ENCODE measurements around the gene TTLL9.
"Not testable (repeated sequence)": the region's sequence is repeated elsewhere in the genome, so short reads cannot be mapped to it uniquely, and the experiment has no call there.

Gene TTLL9

DNA sequence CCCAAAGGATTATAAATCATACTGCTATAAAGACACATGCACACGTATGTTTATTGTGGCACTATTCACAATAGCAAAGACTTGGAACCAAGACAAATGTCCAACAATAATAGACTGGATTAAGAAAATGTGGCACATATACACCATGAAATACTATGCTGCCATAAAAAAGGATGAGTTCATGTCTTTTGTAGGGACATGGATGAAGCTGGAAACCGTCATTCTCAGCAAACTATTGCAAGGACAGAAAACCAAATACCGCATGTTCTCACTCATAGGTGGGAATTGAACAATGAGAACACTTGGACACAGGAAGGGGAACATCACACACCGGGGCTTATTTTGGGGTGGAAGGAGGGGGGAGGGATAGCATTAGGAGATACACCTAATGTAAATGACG, 51.0 kb downstream of the TTLL9 start:
- not testable (repeated sequence) for DNase-seq

DNA sequence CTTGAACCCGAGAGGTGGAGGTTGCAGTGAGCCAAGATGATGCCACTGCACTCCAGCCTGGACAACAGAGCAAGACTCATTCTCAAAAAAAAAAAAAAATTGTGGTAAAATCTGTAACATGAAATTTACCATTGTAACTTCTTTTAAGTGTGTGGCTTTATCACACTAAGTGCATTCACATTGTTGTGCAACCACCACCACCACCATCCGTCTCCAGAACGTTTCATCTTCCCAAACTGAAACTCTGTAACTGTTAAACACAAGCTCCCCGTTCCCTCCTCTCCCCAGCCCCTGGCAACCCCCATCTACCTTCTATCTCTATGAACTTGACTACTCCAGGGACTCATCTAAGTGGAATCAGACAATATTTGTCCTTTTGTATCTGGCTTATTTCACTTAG, 51.7 kb downstream of the TTLL9 start:
- no peak for DNase-seq

DNA sequence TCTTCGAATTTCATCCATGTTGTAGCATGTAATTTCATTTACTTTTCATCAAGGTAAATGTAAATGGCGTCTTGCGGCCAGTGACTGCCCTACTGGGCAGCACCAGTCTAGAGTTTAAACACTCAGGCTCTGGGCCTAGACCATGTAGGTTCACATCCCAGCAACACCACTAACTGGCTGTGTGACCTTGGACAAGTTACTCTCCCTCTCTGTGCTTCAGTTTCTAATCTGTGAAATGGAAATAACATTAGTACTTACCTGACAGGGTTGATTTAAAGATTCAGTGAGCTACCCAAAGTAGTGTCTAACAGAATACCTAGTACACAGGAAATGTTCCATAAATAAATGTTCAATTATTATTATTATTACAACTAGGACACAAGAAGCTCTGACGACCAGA, 52.2 kb downstream of the TTLL9 start:
- no peak for DNase-seq

DNA sequence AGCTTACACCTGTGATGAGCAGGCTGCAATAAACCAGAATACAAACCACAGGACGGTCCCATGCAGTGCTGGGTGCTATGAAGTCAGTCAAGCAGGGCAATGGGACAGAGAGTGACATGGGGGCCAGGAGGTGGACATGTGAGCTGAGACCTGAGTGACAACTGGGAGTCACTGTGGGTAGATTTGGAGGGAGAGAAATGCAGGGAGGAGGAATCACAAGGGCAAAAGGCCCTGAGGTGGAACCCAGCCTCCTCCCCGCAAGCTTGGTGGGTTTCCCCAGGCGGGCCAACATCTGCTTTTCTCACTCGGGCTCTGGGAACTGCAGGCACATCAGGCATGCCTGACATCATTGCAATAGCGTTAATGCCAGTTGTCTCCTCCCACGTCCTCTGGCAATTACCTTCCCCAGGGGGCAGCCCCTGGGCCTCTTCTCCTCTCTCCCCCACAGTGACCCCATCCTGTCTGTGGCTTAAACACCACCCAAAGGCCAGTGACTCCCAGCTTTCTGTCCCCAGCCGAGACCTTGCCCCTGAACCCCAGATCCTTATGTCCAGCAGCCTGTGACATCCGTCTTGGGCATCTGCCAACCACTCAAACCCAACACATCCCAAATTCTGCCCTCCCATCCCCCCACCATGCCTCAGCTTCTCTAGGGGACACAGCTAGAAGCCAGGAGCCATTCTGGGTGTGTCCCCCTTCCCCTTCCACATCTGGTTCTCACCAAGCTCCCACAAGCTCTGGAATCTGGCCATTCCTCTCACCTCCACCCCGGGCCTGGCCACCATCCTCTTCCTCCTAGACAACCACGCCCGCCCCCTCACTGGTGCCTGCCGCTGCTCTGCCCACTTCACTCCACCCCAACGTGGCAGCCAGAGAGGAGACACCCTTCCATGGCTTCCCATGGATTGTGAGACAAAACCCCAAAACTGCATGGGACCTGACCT, 53.2 kb downstream of the TTLL9 start:
- DNase-seq, result no peak

DNA sequence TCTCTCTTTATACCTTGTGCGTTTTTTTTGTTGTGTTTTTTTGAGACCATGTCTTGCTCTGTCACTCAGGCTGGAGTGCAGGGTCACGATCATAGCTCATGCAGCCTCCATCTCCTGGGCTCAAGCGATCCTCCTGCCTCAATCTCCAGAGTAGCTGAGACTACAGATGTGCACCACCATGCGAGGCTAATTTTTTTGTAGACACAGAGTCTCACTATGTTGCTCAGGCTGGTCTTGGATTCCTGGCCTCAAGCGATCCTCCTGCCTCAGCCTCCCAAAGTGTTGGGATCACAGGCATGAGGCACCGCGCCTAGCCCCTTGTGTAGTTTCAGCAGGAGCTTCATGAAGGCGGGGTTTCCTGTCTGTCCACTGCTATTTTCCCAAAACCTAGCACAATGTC, 54.1 kb downstream of the TTLL9 start:
- DNase-seq, result no peak

DNA sequence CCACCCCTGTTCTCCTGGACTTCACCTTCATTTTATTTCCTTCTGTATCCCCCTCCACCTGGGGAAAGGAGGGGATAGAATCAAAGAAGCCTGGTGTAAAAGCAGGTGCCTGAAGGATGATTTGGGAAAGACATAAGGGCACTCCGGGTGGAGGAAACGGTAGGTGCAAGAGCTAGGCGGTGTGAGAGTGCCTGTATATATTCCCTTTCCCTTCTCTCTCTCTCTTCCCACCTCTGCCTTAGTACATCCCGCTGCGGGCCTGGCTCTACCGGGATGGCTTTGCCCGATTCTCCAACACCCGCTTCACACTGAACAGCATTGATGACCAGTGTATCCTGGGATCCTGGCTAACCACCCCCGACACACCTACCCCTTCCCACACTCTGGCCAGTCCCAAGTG, 55.2 kb downstream of the TTLL9 start:
- no peak for DNase-seq

DNA sequence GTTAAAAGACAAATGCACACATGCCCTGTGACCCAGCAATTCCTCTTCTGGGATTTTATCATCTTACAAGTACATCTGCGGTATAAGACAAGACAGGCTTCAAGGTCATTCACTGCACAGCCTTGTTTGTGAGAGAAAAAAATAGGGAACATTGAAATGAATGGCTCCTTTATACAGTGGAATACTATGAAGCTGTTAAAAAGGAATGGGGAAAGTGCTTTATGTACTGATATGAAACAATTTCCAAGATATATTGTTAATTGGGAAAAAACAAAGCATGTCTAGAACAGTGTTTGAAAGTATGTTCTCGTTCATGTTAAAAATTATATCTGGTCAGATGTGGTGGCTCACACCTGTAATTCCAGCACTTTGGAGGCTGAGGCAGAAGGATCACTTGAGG, 56.1 kb downstream of the TTLL9 start:
- DNase-seq, result no peak

DNA sequence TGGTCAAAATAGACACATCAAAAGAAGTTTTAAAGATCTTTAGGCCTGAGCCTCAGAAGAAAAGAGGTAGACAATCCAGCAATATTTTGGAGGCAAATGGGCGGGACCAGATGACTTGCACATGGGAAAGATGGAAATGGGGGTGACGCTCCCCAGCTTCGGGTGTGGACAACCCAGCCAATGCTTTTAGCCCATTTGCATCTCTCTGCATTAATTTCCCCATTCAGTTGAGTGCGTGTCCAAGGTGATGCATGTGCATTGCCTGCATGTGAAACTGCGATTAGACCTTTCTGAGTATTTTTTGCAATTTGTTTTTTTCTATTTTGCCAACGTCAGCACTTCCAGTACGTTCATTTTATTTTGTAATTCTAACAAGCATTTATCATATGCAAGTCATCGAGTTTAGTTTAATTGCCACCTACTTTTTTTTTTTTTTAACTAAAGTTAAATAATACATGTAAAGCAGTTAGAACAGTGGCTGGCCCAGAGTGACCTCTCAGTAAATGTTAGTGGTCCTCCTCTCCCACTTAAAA, 57.3 kb downstream of the TTLL9 start:
- no peak for DNase-seq

DNA sequence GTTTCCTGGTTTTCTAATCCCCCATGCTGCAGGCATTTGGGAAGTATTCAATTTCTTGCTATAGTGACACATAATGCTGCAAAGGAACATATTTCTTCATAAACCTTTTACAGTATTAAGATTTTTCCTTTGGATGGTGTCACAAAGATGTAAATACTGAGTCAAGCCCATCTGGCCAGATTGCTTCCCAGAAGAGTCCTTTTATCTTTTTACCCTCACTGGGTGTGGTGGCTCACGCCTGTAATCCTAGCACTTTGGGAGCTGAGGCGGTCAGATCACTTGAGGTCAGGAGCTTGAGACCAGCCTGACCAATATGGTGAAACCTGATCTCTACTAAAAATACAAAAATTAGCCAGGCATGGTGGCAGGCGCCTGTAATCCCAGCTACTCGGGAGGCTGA, 59.2 kb downstream of the TTLL9 start:
- DNase-seq, result not testable (repeated sequence)

DNA sequence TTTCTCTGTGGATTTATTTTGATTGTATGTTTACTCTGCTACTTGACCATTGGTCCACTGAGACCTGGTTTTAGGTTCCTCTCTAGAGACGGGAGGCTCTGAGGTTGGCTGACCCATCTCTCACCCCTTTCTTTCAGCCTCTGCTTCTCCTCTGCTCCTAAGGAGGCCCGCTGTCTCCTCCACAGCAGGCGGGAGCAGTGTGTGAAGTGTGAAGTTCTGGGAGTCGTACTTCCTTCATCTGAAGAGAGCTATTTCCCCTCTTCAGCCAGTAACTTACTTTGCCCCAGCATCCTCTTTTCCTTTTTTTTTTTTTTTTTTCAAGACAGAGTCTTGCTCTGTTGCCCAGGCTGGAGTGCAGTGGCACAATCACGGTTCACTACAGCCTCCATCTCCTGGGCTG, 60.3 kb downstream of the TTLL9 start:
- DNase-seq, result no peak

DNA sequence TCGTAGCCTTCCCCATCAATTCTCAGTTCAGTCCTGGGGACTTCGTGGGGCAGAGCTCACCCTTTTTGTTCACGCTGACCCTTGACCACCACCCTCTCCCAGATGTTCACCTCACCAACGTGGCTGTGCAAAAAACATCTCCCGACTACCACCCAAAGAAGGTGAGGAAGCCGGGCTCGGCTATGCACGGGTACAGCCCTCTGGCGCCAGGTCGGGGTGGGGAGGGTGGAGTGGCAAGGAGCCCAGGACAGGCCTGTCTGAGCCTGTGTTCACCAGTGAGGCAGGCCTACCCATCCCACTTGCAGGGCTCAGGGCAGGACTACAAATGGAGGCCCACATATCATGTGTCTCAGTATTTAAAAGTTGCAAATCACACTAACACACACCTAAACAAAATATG, 63.3 kb downstream of the TTLL9 start:
- no peak for DNase-seq

DNA sequence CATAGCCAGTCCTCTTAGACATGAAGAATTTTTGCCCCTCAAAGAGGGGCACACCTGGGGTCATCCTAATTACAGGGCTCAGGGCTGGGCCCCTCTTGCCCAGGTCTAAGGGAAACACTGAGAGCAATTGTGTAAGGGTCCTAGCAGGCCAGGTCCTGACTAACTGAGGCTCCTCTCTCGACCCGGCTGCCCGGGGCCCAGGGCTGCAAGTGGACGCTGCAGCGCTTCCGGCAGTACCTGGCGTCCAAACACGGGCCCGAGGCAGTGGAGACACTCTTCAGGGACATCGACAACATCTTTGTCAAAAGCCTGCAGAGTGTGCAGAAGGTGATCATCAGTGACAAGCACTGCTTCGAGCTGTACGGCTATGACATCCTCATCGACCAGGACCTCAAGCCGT, 64.1 kb downstream of the TTLL9 start:
- no peak for DNase-seq

DNA sequence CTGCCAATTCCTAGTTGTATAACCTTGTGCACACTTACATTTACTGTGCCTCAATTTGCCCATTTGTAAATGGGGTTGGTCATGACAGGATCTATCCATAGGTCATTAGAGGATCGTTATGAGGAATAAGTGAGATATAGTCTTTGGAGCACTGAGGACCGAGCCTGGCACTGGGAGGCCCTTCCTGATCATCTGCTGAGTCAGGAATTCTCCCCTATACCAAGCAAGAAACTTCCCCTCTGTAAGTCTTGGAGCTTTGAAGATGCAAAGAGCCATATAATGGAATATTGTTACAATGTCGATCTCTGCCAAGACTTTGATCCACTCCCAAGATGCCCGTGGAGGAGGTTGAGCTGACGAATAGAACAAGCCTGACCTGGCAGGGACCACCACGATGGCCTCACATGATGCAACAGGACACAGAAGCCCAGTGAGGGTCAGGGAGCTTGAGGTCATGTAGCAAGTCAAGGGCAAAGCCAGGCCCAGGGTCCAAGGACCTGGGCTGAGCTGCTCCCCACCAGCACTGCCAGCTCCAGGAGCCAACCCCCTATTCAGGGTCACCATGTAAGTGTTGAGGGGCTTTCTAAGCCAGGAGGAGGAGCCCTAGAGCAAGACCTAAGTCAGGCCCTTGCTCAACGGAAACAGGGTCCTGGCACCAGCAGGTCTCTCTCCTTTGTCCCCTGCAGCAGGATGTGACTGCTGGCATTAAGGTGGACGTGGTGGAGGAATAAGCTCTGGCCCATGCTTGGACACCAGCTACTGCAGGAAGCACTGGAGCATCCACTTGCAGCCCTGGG, 64.7 kb downstream of the TTLL9 start:
- no peak for DNase-seq

DNA sequence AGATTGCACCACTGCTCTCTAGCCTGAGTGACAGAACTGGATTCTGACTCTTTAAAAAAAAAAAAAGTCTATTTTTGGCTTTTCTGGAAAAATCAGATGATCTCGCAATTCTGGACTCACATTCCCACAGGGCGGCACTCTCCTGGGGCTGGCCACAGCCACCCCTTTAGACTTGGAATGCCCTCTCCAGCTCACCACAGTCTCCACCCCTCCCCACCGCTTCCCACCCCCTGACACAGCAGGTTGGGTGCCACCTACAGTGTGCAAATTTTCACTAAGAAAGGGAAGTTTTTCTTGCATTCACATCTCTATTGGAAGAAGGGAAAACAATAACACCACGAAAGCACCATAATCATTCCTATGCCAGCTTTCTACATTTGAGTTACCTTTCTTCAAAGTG, 66.0 kb downstream of the TTLL9 start:
- no peak for DNase-seq

DNA sequence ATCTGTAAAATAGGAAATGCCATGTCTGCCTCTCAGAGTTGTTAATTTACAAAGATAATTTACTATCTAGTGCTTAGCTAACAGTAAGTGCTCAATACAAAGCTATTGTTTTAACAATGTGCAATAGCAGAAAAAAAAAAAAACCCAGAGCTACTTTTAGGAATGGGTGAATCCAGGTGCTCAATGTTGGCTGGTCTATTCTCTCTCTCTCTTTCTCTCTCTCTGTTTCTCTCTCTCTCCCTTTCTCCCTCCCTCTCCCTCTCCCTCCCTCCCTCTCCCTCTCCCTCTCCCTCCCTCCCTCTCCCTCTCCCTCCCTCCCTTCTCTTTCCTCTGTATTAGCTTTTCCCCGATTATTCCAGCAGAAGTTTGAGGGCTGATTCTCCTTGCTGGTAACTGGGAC, 67.4 kb downstream of the TTLL9 start:
- DNase-seq, result no peak

DNA sequence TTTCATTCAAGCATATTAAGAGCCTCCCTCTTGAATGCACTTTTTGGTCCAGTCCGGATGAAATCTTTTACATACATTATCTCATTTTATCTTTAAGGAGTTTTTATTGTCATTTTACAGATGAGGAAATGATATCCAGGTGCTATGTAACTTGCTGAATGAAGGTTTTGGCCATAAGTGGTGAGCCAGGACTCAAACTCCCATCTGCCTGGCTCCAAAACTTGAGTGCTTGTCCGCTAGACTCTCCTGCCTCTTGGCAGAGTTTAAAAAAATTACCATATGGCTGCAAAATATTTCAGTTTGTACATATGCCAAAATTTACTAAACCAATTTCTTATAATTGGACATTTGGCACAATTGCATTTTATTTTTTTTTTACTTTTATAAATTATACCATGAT, 69.2 kb downstream of the TTLL9 start:
- DNase-seq, result no peak

DNA sequence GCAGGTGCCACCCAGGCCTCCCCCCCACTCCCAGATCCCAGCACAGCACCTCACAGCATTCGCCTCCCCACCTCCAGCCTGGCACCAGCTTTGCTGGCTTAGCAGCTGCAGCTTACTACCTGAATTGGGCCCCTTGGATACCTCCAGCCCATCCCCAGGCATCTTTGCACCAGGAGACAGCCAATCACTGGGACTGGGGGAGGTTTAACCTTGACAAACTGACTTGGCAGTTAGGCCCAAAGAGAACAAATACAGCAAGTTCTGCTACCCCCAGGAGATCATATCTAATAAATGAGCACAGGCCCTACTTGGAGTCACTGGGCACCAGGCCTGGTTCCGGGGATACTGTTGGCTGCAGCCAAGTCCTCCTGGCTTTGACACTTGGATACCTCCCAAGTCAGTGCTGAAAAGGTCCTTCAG, 72.6 kb downstream of the TTLL9 start:
- DNase-seq, result no peak

DNA sequence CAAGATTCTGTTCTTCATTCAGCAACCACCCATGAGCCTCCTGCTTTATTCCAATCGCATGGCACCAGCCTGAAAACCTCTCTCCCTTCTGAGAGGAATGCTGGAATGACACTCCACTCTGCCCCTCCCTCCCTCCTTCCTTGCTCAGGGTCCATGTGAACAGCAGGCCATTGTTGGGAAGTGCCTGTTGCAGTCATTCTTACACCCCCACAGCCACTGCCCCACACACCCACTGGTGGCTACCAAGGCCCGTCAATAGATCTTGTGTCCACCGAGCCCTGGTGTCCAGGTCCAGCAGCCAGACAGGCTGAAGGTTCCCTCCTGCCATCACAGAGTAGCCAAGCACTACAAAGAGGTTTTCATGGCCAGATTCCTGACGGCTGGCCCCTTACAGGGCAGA, 74.9 kb downstream of the TTLL9 start:
- DNase-seq, result no peak

DNA sequence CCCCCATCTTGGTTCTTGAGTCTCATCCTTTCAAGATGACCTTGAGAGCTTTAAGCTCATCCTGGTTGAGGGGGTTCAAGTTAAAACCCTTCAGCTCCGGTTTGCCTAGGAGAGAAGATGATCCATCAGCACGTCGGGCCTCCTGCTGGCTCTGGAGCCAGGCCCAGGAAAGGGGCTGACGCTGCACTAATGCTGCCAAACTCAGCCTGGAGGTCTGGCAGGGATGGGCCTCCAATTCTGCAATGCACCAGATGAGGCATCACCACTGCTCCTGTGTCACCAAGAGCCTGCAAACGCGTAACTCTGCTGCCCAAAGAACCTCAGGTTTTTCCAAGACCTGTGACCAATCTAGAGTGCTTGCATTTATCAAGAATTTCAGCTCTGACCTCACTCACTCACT, 75.4 kb downstream of the TTLL9 start:
- no peak for DNase-seq

DNA sequence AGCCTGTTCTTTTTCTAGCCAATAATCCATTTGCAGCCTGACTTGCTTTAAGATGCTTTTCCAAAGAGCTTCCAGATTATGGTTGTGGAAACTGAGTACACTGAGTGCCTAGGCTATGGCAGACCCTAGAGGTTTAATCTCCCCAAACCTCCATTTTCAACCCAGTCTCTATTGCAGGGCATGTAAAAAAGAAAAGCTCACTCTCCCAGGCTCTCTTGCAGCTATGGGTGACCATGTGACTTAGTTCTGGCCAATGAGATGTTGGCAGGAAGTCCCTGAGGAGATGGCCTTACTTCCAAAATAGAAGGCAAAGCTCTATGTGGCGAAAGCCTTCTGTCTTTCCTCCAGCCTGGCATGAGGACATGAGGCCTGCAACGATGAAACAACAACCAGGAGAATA, 77.6 kb downstream of the TTLL9 start:
- no peak for DNase-seq

DNA sequence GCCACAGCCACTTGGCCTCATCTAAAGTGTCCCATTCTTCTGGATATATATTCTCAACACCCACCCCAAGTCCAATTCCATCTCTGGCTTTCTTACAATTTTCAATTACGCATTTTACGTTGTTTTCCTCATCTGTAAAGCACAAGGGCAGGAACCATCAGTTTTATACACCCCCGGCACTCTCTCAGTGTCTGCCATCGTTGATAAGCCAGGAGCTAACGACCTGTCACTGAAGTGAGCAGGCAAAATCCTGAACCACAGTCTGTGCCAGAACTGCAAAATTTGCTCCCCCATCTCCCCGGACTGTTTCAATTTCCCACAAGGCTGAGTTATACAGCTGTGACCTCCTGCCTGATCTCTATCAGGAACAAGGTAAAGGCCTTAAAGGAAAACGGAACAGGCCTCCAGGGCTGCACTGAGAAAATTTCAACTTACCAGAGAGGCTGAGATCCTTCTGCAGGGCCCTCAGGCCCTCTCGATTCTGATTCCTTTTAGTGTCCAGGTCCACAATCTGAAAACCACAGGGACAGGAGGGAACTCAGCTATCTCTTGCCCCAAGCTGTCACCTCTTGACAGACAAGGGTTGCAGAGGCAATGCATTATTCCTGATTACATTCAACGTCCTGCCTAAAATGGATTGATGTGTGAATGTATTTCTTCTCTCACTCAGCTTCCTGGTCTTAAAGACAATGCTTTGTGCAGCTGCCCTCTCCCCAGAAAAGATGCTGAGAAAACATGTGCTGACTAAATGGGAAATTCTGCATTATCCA, 79.6 kb downstream of the TTLL9 start:
- DNase-seq, result no peak

DNA sequence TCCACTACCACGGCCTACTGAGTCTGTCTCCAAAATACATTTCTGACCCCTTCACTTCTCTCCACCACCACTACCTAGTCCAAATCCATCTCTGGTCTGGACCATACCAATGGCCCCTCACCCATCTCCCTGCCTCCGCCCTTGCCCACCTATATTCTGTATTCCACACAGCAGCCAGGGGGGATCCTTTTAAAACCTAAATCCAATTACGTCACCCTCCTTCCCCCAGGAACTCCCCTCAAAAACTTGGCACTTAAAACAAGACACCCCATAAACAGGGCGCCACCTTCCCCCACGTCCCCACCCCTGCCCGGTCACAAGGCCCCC, 80.7 kb downstream of the TTLL9 start:
- no peak for DNase-seq
